GM18951 (cell line): ENCODE results near the gene WDR45B.

Experiments used
- POLR2A ChIP-seq: IDR thresholded peaks from 4 replicates; pipeline ENCODE4 v1.6.1; 2011; ENCODE audit warnings: mild to moderate bottlenecking; ENCODE audit not compliant: insufficient read length, insufficient read depth; ENCODE audit errors: extremely low read depth
- in situ Hi-C: fragments of 300-500 bp; cut with MboI; formaldehyde crosslinking; loops from one replicate; pipeline ENCODE4 v1.12.0; 2022; ENCODE audit warnings: low sequenced_read_pairs, mixed read lengths, inconsistent platforms; ENCODE audit not compliant: unreplicated experiment

Gene WDR45B

DNA sequence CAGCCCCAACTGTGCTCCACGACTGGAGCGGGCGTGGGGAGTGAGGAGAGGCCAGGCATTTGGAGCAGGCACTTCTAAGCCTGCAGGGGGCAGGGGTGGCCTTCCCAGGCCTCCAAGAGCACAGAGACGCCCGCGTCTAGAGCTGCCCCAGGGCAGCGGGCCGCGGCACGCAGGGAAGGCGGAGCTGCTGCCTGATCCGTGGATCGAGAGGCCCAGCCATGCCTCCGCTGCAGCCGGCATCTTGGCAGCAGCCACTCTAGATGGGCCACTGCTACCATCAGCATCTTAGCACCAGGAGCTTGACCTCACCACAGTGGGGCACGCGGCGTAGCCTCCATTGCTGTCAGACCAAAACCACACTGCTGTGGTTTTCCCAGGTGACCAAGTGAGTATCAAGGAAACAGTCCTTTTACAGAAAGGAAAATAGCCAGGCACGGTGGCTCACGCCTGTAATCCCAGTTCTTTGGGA lies 20.4 kb upstream of the WDR45B start:
- no peak for TF ChIP-seq POLR2A
- in situ Hi-C loops: loop anchor here (10.0 kb wide), 1 partner anchor 96 kb away; no protein-coding TSS in a partner anchor

DNA sequence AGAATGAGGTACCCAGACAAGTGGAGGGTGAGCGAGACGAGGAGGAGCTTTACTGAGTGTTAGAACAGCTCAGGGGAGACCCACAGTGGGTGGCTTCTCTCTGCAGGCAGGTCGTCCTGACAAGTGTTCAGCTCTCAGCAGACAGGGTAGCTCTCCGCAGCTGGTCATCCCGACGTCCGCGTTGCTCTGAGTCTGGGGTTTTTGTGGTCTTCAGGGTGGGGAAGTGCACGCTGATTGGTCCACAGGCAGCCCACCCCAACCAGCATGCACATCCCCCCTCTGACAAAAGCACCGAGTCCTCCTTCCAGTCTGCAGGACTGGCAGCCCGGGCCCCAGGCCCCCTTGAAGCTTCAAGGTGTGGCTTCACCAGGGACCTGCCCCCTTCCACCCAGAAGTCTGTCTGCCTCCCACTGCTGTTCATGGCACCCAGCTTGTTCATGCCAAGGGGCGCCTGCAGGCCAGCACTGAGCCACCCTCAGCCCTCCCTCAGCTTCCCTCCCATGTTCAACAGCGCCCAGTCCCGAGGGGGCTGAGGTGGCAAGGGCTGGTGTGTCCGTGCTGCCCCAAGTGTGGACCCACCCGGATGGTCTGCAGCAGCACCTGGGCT lies 19.9 kb upstream of the WDR45B start:
- in situ Hi-C loops: loop anchor here (10.0 kb wide), 1 partner anchor 97 kb away; no protein-coding TSS in a partner anchor
- TF ChIP-seq POLR2A: no peak

DNA sequence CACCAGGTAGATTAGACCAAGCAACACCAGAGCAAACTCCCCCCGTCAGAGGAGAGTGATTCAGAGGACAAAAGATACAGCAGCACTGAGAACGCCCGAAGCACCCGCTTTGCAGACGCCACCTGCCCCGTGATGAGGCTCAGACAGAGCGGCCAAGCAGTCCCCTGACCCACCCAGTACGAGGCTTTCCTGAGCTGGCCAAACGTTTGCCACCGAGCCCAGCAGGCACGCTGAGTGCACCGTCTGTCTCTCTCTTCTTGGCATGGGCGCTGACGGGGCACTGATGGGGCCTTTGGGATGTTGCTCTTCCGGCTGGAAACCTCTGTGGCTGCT lies 19.4 kb upstream of the WDR45B start:
- no peak for TF ChIP-seq POLR2A
- in situ Hi-C loops: loop anchor here (10.0 kb wide), 1 partner anchor 97 kb away; no protein-coding TSS in a partner anchor

DNA sequence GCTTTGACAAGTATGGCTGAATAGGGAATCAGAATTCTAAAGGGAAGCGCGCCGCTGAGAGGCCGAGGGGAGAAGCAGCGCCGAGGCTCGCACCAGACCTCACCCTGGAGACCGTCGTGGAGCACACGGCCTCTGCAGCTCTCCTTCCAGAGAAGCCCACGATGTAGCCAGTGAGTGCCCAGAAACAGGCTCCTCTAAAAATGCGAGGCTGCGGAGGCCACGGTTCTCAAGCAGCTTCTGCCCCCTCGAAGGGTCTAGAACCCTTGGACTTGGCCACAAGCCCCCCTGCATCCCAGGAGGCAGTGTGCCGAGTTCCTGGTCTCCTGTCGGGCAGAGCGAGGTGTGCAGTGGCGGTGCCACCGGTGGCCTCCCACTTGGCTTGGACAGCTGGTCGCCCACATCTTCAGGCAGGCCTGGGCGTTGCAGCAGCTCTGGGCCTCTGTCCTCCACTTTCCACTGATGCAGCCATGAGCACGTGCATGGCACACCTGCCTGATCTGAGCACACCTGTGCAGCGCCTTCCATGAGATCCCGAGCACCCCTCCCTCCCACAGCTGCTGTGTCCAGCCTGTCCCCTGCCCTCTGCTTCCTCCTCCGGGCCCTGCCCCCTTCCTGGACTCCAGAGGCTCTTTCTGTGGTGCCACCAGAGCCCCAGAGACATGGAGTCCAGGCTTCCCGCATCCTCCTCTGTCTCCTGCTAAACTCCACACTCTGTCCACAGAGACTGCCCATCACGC lies 18.9 kb upstream of the WDR45B start:
- in situ Hi-C loops: loop anchor here (10.0 kb wide), 1 partner anchor 98 kb away; no protein-coding TSS in a partner anchor
- TF ChIP-seq POLR2A: no peak

DNA sequence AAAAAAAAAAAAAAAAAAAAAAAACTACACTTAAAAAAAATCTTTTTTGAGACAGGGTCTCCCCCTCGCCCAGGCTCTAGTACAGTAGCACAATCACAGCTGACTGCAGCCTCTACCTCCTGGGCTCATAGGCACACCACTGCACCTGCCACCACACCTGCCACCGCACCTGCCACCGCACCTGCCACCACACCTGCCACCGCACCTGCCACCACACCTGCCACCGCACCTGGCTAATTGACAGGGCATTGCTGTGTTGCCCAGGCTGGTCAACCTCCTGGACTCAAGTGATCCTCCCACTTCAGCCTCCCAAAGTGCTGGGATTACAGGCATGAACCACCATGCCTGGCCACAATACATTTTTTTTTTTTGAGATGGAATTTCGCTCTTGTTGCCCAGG lies 17.6 kb upstream of the WDR45B start:
- in situ Hi-C loops: loop anchor here (10.0 kb wide), 1 partner anchor 99 kb away; no protein-coding TSS in a partner anchor
- no peak for TF ChIP-seq POLR2A

DNA sequence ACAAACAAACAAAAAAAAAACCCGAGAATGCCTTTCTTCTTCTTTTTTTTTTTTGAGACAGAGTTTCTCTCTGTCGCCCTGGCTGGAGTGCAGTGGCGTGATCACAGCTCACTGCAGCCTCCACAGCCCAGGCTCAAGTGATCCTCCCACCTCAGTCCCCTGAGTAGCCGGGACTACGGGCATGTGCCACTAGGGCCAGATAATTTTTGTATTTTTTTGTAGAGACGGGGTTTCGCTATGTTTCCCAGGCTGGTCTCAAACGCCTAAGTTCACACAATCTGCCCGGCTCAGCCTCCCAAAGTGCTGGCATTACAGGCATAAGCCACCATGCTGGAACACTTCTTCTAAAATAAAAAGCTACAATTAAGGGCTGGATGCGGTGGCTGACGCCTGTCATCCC lies 17.0 kb upstream of the WDR45B start:
- in situ Hi-C loops: loop anchor here (10.0 kb wide), 1 partner anchor 100 kb away; no protein-coding TSS in a partner anchor
- no peak for TF ChIP-seq POLR2A

DNA sequence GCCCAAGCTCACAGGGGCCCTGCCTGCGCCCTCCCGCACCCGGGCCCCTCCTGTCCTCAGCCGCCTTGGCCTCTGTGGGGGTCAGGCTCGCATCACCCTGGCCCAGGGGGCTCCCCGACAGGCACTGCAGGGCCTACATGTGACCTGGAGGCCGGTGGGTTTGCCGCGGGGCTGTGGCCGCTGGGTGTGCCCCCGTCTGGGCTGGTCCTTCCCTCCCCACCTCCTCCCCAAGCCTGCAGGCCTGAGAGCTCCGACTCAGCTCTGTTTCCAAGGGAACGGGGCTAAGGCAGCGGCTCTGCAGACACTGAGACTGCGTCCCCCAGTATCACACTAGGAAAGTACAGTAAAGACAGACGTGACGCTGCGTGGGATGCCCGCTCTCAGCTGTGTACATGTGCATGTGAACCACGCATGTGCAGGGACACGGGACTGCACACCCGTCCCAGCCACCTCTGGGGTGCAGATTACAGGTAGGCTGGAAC lies 16.5 kb upstream of the WDR45B start:
- no peak for TF ChIP-seq POLR2A
- in situ Hi-C loops: loop anchor here (10.0 kb wide), 1 partner anchor 100 kb away; no protein-coding TSS in a partner anchor

DNA sequence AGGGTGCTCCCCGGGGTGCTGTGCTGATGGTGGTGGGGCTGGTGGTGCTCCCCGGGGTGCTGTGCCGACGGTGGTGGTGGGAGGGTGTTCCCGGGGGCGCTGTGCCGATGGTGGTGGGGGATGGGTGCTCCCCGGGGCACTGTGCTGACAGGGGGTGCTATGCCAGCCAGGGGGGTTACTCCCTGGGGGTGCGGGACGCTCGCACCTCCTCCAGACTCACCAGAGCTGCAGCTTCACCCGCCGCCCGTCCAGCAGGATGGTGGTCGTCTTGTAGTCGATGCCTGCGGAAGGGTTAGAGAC lies 16.0 kb upstream of the WDR45B start:
- in situ Hi-C loops: loop anchor here (10.0 kb wide), 1 partner anchor 101 kb away; no protein-coding TSS in a partner anchor
- no peak for TF ChIP-seq POLR2A

DNA sequence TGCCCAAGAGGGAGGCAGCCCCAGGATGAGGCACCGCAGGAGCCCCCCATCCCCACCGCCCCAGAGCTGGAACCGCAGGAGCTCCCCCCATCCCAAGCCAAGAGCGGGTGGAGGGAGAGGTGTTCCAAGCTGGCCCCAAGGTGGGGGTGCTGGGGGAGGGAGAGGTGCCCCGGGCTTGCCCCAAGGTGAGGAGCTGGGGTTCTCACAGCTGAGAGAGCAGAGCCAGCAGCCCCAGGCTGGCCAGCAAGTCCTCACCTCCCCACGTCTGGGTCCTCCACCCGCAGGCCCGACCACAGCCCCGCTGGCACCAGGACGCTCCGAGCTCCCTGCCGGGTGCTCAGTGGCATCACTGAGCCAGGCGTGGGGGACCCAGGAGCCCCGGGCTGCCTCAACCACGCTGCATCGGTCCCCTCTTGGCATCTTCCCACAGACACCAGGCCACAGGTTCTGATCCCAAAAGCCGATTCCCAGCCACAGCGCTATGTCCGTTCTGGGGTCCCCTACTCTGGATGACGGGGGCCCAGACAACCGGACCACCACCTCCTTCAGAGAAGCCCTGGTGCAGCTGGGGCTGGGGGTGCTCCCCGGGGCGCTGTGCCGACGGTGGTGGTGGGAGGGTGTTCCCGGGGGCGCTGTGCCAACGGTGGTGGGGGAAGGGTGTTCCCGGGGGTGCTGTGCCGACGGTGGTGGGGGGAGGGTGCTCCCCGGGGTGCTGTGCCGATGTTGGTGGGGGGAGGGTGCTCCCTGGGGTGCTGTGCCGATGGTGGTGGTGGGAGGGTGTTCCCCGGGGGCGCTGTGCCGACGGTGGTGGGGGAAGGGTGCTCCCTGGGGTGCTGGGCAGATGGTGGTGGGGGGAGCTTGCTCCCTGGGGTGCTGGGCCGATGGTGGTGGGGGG lies 15.4 kb upstream of the WDR45B start:
- TF ChIP-seq POLR2A: no peak
- in situ Hi-C loops: loop anchor here (10.0 kb wide), 1 partner anchor 101 kb away; no protein-coding TSS in a partner anchor

DNA sequence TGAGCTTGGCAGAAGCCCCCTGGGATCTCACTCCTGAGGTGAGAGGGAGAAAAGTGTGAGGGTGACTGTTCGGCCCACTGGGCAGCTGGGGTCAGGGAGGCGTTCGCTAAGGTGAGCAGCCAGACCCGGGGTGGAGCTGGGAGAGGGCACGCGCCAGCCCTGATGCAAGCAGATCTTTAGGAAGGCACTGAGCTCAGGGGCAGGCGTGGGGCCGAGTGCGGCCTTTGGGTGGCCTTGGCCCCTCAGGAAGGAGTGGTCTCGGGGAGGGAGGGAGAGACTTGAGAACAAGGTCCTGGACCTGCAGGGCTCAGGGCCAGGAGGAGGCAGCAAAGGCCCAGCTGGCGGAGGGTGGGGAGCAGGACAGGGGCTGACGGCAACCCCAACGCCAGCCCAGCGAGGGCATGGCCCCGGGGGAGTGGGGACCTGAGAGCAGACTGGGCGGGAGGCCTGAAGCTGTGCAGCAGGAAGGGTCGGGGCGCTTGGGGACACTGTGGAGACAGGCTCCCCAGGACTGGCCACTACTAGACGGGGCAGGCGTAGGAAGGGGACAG lies 14.5 kb upstream of the WDR45B start:
- in situ Hi-C loops: loop anchor here (10.0 kb wide), 1 partner anchor 102 kb away; no protein-coding TSS in a partner anchor
- no peak for TF ChIP-seq POLR2A

DNA sequence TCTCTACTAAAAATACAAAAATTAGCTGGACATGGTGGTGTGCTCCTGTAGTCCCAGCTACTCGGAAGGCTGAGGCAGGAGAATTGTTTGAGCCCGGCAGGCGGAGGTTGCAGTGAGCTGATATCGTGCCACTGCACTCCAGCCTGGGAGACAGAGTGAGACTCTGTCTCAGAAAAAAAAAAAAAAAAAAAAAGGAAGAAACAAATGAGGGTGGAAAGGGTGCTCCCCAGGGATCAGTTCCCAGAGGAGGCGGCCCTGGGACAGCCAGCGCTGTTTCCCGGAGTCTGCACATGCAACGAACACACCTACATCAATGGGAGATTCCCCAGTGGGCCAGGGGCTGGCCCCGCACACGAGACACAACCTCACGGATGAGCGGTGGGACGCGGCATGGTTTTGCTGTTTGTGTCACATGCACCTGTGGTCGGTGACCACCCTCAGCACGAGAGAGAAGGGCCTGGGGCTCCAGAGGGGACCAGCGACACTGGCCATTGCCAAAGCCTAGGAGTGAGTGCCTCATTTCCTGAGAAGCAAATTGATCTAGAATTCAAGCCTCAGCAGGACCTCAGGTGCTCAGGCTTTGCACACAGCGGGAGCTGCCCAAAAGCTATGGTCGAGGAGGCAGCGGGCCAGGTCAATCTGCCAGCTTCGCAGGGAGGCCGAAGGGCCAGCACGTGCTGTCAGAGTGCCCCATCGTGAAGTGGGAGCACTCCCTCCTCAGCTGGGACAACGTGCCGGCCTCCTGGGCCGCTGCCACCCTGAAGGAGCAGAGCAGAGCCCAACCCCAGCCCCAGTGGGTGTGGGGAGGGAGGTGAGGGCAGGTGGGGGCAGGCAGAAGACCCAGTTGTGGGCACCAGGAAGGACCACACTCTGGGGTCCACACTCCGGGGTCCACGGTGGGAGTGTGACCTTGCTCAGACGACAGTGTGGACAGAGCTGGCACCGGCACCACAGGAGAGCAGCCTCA lies 13.8 kb upstream of the WDR45B start:
- no peak for TF ChIP-seq POLR2A
- in situ Hi-C loops: loop anchor here (10.0 kb wide), 1 partner anchor 103 kb away; no protein-coding TSS in a partner anchor

DNA sequence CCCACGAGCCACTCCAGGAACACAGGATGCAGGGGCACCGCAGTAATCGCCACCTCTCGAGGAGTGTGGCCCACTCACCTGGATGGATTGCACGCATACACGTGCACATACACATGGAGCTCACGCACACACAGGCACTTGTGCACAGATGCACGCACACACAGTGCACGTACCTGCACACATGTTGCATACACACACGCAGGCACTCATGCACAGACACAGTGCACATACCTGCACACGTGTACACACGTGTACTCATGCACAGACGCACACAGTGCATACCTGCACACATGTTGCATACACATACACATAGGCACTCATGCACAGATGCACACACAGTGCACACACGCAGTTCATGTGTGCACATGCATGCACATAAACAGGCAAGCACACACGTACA lies 11.6 kb upstream of the WDR45B start:
- in situ Hi-C loops: loop anchor here (10.0 kb wide), 1 partner anchor 105 kb away; no protein-coding TSS in a partner anchor
- no peak for TF ChIP-seq POLR2A
